A549 treated with AZD9567 at 1 μM for 4 hours (cell line): ENCODE data around the gene TUBA4A. TPM values are rescaled to one million over a fixed set of nuclear protein-coding genes. Genes with fewer than 3 reads are reported as not detected.

Experiments used
- total RNA-seq: library from RNA; stranded (reverse); fragments of 200-300 nt; extraction: Qiagen RNA extraction; gene quantifications from 5 replicates; pipeline ENCODE4 v1.2.3, GENCODE V29; 2022; ENCODE audit not compliant: insufficient read depth

The TUBA4A gene
- 242 to 422 TPM (median 253 TPM) in 5 replicates for total RNA-seq

DNA sequence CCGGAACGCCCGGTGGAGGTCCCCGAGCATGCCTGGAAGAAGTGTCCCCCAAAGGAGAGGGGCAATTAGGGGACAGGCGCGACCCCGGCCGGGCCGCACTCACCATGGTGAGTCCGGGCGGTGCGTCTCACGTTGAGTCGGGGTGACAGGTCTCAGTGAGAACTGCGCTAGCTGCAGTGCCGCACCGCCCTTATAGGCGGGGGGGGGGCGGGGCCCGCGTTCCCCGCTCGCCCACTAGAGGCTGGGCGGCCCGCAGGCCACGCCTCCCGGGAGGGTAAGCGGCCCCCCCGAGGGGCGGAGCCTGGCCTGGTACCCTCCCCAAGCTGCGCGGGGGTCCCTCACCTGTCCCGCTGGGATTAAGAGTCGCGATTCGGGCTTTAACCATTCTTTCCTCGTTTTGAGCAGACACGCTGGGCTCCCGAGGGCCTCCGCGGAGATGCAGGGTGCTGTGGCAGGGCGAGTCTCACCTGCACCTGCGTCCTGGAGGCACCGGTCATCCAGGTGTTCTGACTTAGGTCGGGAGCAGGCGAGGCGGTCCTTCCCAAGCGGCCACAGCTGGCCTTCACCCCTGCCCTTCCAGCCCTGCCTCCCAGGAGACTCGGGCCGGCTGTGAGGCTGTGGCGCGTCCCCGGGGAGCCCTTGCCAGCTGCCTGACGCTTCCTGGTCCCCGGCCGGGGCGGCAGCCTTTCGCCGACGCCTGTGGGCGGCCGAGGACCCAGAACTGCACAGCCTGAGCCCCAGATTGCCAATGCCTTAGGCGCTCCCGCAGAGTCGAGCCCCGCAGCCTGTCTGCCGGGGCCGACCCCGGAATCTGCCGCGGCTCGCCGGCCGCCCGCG, at the start of gene TUBA4A:
Gene TUBA4A (minus strand): TSS at position 166 of the 837 bp plus-strand sequence. CDS start 60 bp downstream, at position 106.

DNA sequence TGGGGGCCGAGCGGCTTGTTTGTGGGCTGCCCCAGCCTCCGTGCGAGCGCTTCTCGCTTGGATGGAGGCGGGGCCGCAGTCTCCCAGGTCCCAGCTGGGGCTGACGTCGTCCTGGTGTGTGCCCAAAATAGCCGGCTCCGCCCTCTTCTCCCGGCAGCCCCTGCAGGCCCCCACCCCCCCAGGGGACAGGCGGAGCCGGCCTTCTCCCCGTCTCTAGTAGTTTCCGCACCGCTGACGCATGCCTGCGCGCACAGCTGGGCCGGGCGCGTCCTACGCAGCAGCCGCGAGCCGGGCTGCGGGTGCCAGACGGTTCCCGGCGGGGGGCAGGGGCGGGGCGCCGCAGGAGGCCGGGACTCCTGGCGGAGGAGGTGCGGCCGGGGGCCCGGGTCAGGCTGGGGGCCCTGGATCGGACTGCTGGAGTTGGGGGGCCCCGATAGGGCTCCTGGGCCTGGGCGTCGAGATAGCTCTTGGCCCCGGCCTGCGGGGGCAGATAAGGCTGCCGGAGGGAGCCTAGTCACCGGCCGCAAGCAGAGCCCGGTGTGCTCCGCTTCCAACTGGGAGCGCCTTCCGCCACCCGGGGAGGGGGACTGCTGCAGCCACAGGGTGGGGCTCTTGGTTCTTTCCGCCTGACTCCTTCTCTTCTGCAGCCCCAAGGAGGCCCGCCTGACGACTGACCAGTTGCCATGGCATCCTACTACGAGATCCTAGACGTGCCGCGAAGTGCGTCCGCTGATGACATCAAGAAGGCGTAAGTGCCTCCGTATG, 25.6 kb upstream of the TUBA4A start, which contains the start of gene DNAJB2:
Gene DNAJB2 (plus strand): TSS at position 216 of the 765 bp plus-strand sequence. CDS start 468 bp downstream, at position 684.

DNA sequence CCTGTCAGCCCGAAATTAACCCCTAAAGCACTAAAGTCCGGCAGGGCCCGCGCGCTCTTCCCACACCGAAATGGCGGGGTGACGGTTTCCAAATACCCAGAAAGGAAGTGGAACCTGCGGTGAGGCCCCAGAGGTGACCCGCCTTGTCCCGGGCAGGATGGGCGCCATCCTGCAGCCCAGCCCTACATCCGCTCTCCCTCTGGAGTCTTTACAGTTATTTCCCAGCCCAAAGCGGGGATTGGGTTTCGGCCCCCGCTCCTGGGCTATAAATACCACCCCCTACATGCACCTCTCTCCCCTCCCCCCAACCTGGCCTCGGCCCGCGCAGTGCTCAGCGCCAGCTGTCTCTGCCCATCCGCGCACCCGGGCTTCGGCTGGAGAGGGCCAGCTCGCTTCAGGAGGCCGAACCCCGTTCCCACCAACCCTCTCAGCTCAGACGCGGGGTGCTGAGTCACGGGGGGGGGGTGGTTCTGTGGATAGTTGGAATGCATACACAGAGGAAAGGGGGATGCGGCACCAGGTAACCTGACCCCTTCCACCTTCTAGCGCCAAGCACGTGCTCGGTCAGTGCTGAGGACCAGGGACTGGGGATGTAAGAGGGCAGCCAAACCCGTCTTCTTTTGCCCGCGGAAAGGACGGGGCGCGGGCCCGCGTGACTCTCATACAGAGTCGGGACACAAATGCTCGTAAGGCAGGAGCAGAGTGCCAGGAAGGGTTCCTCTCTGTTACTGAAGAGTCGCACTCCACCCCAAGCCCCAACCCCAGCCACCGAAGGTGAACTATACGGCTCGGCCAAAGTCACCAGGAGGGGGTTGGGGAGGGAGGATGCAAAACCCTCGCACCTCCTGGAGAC, 592 bp downstream of the TUBA4A start, which contains the start of gene TUBA4B:
Gene TUBA4B (plus strand): TSS at position 344 of the 853 bp plus-strand sequence. CDS start 165 bp downstream, at position 509.

DNA sequence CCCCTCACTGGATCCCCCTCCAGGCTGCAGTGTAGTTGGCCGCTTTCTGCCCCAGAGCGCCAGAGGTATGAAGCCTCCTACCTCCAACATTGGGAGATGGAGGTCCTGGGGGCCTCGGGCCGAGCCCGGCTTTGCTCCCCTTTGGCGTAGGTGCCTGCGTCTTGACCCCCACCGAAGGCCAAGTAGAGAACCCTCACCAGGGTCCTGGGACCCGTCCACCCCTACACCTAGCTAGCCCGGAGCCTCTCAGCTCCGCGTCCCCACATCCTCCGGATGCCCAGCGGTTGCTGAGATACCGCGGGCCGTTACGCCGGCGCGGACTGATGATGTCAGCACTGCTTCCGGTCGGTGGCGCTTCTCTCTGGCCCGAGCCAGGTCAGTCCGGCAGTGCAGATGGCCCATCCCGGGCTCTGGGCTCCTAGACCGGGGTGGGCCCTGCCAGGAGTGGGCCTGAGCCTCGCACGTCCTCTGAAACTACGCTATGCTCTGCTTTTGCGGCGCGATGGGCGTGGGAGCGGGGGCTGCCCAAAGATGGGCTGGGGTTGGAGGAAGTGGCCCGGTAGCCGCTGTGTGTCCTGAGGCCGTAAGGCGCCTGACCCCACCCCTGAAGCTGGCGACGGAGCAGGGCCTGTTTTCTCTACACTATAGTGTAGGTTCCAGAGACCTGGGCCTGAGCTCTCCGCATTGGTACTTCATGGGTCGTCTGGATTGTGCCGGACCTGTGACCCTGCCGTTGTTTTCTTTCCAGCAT, 8.4 kb downstream of the TUBA4A start, which contains the start of the genes GLB1L and STK16:
Gene GLB1L (minus strand): TSS at position 297 of the 751 bp plus-strand sequence. CDS start 1,871 bp downstream, outside the sequence.
Gene STK16 (plus strand): TSS at position 332 of the 751 bp plus-strand sequence. CDS start 521 bp downstream, outside the sequence.

DNA sequence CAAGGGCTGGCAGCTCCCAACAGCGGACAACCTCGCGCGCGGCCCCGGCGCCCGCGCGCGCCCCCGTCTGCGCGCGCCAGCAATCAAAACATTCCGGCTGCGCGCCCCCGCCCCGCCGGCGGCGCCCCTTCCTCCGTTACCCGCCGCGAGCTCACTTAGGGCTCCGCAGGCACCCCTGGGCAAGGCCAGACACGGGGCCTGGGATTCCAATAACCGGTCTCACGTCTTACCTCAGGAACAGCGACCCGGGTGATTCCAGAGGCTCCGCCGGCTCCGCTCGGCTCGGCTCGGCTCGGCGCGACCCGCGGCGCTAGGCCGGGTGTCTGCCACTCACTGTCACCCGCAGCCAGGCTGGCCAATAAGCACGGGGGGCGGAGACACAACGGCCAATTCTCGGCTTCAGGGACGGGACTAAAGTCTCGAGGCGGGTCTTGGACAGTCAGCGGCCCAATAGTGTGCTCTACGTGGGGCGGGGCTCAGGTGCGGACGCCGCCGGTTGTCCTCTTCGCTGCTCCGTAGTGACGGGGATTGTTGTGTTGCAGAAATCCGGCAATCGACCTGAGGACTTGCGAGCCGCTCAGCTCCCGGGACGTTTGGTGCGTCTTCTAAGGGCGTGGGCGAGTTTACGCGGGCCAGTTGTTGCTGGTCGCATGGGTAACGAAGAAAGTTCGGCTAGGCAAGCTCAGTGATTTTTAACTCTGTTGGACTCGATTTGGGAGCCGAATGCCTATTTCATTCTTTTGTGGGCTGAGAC, 24.2 kb downstream of the TUBA4A start, which contains the start of the genes ANKZF1 and ATG9A:
Gene ANKZF1 (plus strand): TSS at position 502 of the 754 bp plus-strand sequence. CDS start 452 bp downstream, outside the sequence.
Gene ATG9A (minus strand): TSS at position 332 of the 754 bp plus-strand sequence. CDS start 1,612 bp downstream, outside the sequence.

DNA sequence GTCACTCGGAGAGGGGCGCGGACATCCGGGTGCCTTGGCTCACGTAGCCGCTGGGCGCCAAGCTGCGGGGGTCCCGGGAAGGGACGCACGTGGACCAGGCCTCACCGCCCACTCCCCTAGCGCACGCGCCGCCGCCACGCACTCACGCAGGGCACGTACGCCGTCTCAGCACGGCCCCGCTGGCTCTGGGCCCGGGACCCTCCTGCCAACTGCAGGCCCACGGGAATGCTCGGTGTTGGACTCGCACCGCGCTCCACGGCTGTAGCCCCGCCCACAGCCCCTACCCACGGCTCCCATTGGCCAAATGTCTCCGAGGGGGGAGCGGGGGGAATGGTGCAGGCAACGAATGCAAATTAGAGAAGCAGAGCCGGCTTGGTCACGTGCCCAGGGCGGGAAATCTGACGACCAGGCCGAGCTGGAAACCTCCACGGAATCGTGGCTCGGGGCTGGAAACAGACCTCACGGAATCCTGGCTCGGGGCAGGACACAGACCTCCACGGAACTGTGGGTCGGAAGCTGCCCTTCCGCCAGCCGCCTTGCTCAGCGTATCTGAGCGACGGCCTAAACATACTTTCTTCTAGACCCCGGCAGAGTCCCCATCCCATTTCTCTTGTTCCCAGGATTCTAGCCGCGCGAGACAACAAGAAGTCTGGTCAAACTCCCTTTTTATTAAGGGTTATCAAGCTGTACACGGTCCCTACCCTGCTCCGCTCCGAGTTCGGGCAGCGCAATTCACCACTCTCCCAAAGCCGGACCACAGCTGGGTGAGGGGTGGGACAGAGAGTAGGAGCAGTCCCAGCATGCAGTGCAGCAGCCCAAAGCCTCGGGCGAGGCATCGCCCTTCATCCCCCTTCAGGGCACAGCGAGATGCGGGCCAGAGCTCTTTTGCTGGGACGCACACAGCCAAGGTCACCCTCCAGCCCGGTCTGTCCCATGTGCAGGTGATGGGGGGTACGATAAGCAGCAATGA, 34.7 kb downstream of the TUBA4A start, which contains the start of gene ABCB6:
Gene ABCB6 (minus strand): TSS at position 227 of the 970 bp plus-strand sequence. CDS start 285 bp downstream, outside the sequence.

DNA sequence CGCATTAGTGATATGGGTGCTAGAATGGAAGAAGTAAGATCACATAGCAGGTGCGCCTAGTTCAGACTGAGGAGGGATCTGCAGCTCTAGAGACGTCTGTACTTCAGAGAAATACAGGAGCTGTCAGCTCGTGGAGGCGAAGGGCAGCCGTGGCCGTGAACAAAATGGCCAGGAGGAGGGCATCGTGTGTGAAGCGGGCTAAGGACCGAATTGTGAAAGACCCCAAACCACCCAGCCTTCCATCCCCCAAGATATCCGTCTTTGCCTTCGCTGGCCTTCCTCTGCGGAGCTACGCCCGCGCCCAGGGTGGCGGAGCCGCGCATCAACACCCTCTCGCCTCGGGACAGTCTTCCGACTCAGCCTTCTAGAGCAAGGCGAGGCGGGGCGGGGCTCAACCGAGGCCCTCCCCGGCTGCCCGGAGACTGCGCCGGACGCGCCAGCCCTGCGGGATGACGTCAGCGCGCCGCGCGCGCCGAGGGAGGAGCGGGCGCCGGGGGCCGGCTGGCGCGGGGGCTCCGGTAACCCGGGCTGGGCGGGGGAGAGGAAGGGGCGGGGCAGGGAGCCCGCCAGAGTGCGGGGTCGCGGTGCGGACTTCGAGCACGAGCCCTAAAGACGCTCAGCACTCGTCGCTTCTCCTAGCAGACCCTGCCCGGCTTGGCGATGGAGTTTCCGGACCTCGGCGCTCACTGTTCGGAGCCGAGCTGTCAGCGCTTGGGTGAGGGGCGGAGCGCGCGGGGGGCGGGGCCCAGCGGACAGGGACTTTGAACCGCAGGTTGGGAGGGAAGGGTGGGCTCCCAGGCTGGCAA, 47.2 kb downstream of the TUBA4A start, which contains the start of gene ZFAND2B:
Gene ZFAND2B (plus strand): TSS at position 455 of the 806 bp plus-strand sequence. CDS start 206 bp downstream, at position 661.

Other genes with a start within 250 kb of the TUBA4A start
- gene CFAP65, start 212.4 kb downstream of the TUBA4A start, total RNA-seq, result 0.13 to 0.22 TPM (median 0.18 TPM) in 4 of 5 replicates, not detected in the other
- gene IHH, start 193.0 kb downstream of the TUBA4A start, total RNA-seq, result 0.27 to 0.62 TPM (median 0.46 TPM) in 4 of 5 replicates, not detected in the other
- gene NHEJ1, start 93.1 kb downstream of the TUBA4A start, total RNA-seq, result 14.5 to 40.0 TPM (median 16.5 TPM) in 5 replicates
- gene SLC23A3, start 83.9 kb downstream of the TUBA4A start, total RNA-seq, result 0.68 to 1.2 TPM (median 0.92 TPM) in 4 of 5 replicates, not detected in the other
- gene CNPPD1, start 77.0 kb downstream of the TUBA4A start, total RNA-seq, result 42.4 to 47.3 TPM (median 45.6 TPM) in 5 replicates
- gene RETREG2, start 75.6 kb downstream of the TUBA4A start, total RNA-seq, result 61.8 to 86.6 TPM (median 81.2 TPM) in 5 replicates
- 19.0 to 24.6 TPM (median 21.7 TPM) in 5 replicates for gene ZFAND2B, start 47.1 kb downstream of the TUBA4A start, total RNA-seq
- gene ABCB6, start 35.0 kb downstream of the TUBA4A start, total RNA-seq, result 27.7 to 35.3 TPM (median 30.6 TPM) in 5 replicates
- gene ATG9A, start 24.3 kb downstream of the TUBA4A start, total RNA-seq, result 37.4 to 46.2 TPM (median 40.8 TPM) in 5 replicates
- gene ANKZF1, start 24.1 kb downstream of the TUBA4A start, total RNA-seq, result 14.6 to 31.0 TPM (median 19.9 TPM) in 5 replicates
- gene GLB1L, start 8.5 kb downstream of the TUBA4A start, total RNA-seq, result 5.6 to 7.1 TPM (median 5.9 TPM) in 5 replicates
- 23.5 to 31.2 TPM (median 28.5 TPM) in 5 replicates for gene STK16, start 8.4 kb downstream of the TUBA4A start, total RNA-seq
- 0.13 to 0.22 TPM (median 0.19 TPM) in 4 of 5 replicates, not detected in the other for gene TUBA4B, start 675 bp downstream of the TUBA4A start, total RNA-seq
- 26.0 to 41.0 TPM (median 35.4 TPM) in 5 replicates for gene DNAJB2, start 25.4 kb upstream of the TUBA4A start, total RNA-seq
- 0.92 to 1.8 TPM (median 1.1 TPM) in 4 of 5 replicates, not detected in the other for gene PTPRN, start 55.5 kb upstream of the TUBA4A start, total RNA-seq
- not detected in 5 replicates for gene RESP18, start 78.8 kb upstream of the TUBA4A start, total RNA-seq
- gene DNPEP, start 134.0 kb upstream of the TUBA4A start, total RNA-seq, result 62.7 to 99.5 TPM (median 71.7 TPM) in 5 replicates
- gene DES, start 164.5 kb upstream of the TUBA4A start, total RNA-seq, result 0.03 to 0.27 TPM (median 0.15 TPM) in 3 of 5 replicates, not detected in the others
- gene SPEG, start 180.9 kb upstream of the TUBA4A start, total RNA-seq, result 4.7 to 7.8 TPM (median 6.5 TPM) in 5 replicates
- gene GMPPA, start 245.0 kb upstream of the TUBA4A start, total RNA-seq, result 35.4 to 38.9 TPM (median 36.8 TPM) in 5 replicates